GM12891 (cell line): ENCODE data around the gene RNF157.

ENCODE experiments used
- POLR2A ChIP-seq: IDR thresholded peaks from 2 replicates; pipeline ENCODE4 v1.6.1; 2011; ENCODE audit warnings: low read depth, low read length, control low read depth
- POLR2AphosphoS5 ChIP-seq: IDR thresholded peaks from 2 replicates; pipeline ENCODE4 v1.6.1; 2011; ENCODE audit warnings: low read depth, low read length, control low read depth
- POU2F2 ChIP-seq: IDR thresholded peaks from 2 replicates; pipeline ENCODE4 v1.6.1; 2011; ENCODE audit warnings: low read depth, mild to moderate bottlenecking, control low read depth, low read length, moderate library complexity
- SPI1 ChIP-seq: IDR thresholded peaks from 2 replicates; pipeline ENCODE4 v1.6.1; 2011; ENCODE audit warnings: low read depth, low read length, control low read depth
- TAF1 ChIP-seq: IDR thresholded peaks from 2 replicates; pipeline ENCODE4 v1.6.1; 2011; ENCODE audit warnings: low read depth, low read length, control low read depth

DNA sequence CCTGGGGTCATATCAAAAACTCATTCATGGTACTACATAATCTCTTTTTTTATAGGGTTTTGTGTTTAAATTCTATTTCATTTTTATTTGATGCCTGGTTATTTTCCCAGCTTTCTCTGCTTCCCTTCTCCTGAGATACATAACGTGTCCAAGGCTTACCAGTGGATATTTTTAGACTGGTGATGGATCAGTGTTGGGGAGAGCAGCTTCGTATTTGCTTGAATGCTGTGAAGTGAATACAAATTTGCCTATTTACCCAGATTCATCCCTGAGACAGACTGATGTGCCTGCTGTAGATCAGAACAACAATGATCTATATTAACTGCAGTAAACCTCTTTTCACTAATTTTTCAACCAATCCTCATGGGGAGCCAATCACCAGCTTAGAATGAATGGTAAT lies 56.0 kb downstream of the RNF157 start:
- TF ChIP-seq POLR2AphosphoS5 (no peak), POU2F2 (no peak), POLR2A (no peak), SPI1 (no peak), TAF1 (no peak)
